HCT116 (cell line): ENCODE measurements around the gene NSG1. TPM values are rescaled to one million over a fixed set of nuclear protein-coding genes. Genes with fewer than 3 reads are reported as not detected.

Source experiments
- ATAC-seq: fragments of 200-7000 bp; cut with Tn5 transposase; 2 replicates; pipeline ENCODE4 v1.9.1; 2020; ENCODE audit warnings: mild to moderate bottlenecking, moderate library complexity
- BruUV-seq: library from RNA; stranded (reverse); fragments of 400-500 nt; replicated peaks from 2 replicates; lab custom pipeline; 2021; lab: Mats Ljungman, UMichigan
- CTCF ChIA-PET: fragments of 300-600 bp; sonication (Branson Sonifier 250); formaldehyde crosslinking; loops from one replicate; lab custom pipeline; 2021; ENCODE audit warnings: antibody characterized with exemption; lab: Charles Lee
- POLR2A ChIA-PET: fragments of 300-600, 350-600 bp; sonication (Branson Sonifier 250); formaldehyde crosslinking; loops from one replicate; lab custom pipeline; 2021; ENCODE audit warnings: antibody characterized with exemption; lab: Charles Lee
- RAD21 ChIA-PET, 2 experiments: fragments of 300-600 bp; sonication (Branson Sonifier 250); formaldehyde crosslinking; loops; one replicate each; lab custom pipeline; 2023; ENCODE audit warnings: low total read pairs in 2 of 2; ENCODE audit not compliant: uncharacterized antibody in 2 of 2, unreplicated experiment in 2 of 2, low non-redundant PET in 1 of 2; lab: Charles Lee
- DNase-seq: peaks from one replicate; pipeline ENCODE4 v3.0.0-alpha.2; 2010; ENCODE audit warnings: low read depth, low spot score
- H2AFZ ChIP-seq: fragments of 200-600 bp; shearing (Covaris generic), sonication (generic); 2 replicates; pipeline ENCODE4 v1.6.1; 2017; ENCODE audit warnings: low read depth, mixed run types, mixed read lengths, antibody characterized with exemption, low read length; ENCODE audit not compliant: poor library complexity, severe bottlenecking
- H3K27ac ChIP-seq: 2 replicates; pipeline ENCODE4 v1.5.1; 2012; ENCODE audit warnings: low read depth, low read length
- H3K27me3 ChIP-seq: fragments of 200-600 bp; sonication (generic); 2 replicates; pipeline ENCODE4 v1.6.1; 2016; ENCODE audit warnings: mixed run types, low read length, mixed read lengths; ENCODE audit not compliant: insufficient read depth
- H3K36me3 ChIP-seq, 2 experiments: fragments of 200-500 bp in 1 of 2; fragments of 200-600 bp in 1 of 2; sonication (Bioruptor generic) in 1 of 2; sonication (generic) in 1 of 2; 2 replicates each; pipeline versions ENCODE4 v1.5.1 to v1.6.1; 2014 to 2016; ENCODE audit warnings: low read length in 2 of 2, inconsistent platforms in 1 of 2, mixed read lengths in 1 of 2, mixed run types in 1 of 2; ENCODE audit not compliant: insufficient read depth in 2 of 2, control insufficient read depth in 1 of 2
- H3K4me1 ChIP-seq, 2 experiments: fragments of 200-600 bp in 1 of 2; sonication (generic) in 1 of 2; 2 replicates each; pipeline versions ENCODE4 v1.5.1 to v1.6.1; 2012 to 2017; ENCODE audit warnings: low read length in 2 of 2, inconsistent platforms in 1 of 2, mild to moderate bottlenecking in 1 of 2, mixed read lengths in 1 of 2, mixed run types in 1 of 2, moderate library complexity in 1 of 2; ENCODE audit not compliant: insufficient read depth in 2 of 2, control insufficient read depth in 1 of 2
- H3K4me2 ChIP-seq: fragments of 200-600 bp; sonication (generic); 2 replicates; pipeline ENCODE4 v1.6.1; 2017; ENCODE audit warnings: mixed run types, low read length, mixed read lengths
- H3K4me3 ChIP-seq, 2 experiments: fragments of 200-600 bp in 1 of 2; sonication (generic) in 1 of 2; replicated peaks in 1 of 2; 2 replicates each; pipeline ENCODE4 v1.5.1; 2011 to 2016; ENCODE audit warnings: low read length in 2 of 2, control low read depth in 1 of 2, low read depth in 1 of 2, mild to moderate bottlenecking in 1 of 2, mixed read lengths in 1 of 2, mixed run types in 1 of 2
- H3K79me2 ChIP-seq: fragments of 200-600 bp; sonication (generic); 2 replicates; pipeline ENCODE4 v1.6.1; 2017; ENCODE audit warnings: mild to moderate bottlenecking, mixed run types, low read length, moderate library complexity, mixed read lengths; ENCODE audit not compliant: insufficient read depth
- H3K9ac ChIP-seq: fragments of 200-600 bp; sonication (generic); 2 replicates; pipeline ENCODE4 v1.6.1; 2016; ENCODE audit warnings: low read length, mixed read lengths
- H3K9me2 ChIP-seq: fragments of 200-600 bp; sonication (generic), shearing (Covaris generic); 2 replicates; pipeline ENCODE4 v1.6.1; 2017; ENCODE audit warnings: mixed run types, mild to moderate bottlenecking, moderate library complexity; ENCODE audit not compliant: insufficient read depth
- H3K9me3 ChIP-seq, 2 experiments: fragments of 200-500 bp in 1 of 2; fragments of 200-600 bp in 1 of 2; sonication (Bioruptor generic) in 1 of 2; sonication (generic) in 1 of 2; 2 replicates each; pipeline ENCODE4 v1.6.1; 2014 to 2017; ENCODE audit warnings: low read length in 2 of 2, mixed read lengths in 2 of 2, inconsistent platforms in 1 of 2, low read depth in 1 of 2, mild to moderate bottlenecking in 1 of 2, mixed run types in 1 of 2, moderate library complexity in 1 of 2; ENCODE audit not compliant: control insufficient read depth in 1 of 2, insufficient read depth in 1 of 2
- H4K20me1 ChIP-seq: fragments of 200-600 bp; sonication (generic), shearing (Covaris generic); 2 replicates; pipeline ENCODE4 v1.6.1; 2017; ENCODE audit warnings: mixed run types, mild to moderate bottlenecking, moderate library complexity; ENCODE audit not compliant: insufficient read depth
- ATF3 ChIP-seq: IDR thresholded peaks from 2 replicates; pipeline ENCODE4 v1.6.1; 2012
- JUND ChIP-seq: IDR thresholded peaks from 2 replicates; pipeline ENCODE4 v1.6.1; 2012
- SIN3A ChIP-seq: IDR thresholded peaks from 2 replicates; pipeline ENCODE4 v1.6.1; 2012; ENCODE audit warnings: low read depth
- TCF7L2 ChIP-seq: IDR thresholded peaks from 2 replicates; pipeline ENCODE4 v1.7.0; 2011; ENCODE audit warnings: borderline replicate concordance, inconsistent platforms; ENCODE audit not compliant: insufficient read depth, insufficient read length; ENCODE audit errors: extremely low read depth
- ZNF274 ChIP-seq: fragments of 200-500 bp; sonication (Bioruptor generic); IDR thresholded peaks from 2 replicates; pipeline ENCODE4 v1.6.1; 2014; ENCODE audit warnings: mild to moderate bottlenecking, low read depth, low read length, inconsistent platforms
- intact Hi-C: fragments of 100-400 bp; cut with micrococcal nuclease; formaldehyde crosslinking; loops from 2 replicates; pipeline ENCODE4 v1.10.0; 2022
- total RNA-seq: library from RNA; stranded (reverse); gene quantifications from one replicate; pipeline ENCODE4 v1.2.1, GENCODE V29; 2021; ENCODE audit not compliant: unreplicated experiment

The NSG1 gene
- total RNA-seq, 1 experiment from 2014 or later: 0.12 TPM

DNA sequence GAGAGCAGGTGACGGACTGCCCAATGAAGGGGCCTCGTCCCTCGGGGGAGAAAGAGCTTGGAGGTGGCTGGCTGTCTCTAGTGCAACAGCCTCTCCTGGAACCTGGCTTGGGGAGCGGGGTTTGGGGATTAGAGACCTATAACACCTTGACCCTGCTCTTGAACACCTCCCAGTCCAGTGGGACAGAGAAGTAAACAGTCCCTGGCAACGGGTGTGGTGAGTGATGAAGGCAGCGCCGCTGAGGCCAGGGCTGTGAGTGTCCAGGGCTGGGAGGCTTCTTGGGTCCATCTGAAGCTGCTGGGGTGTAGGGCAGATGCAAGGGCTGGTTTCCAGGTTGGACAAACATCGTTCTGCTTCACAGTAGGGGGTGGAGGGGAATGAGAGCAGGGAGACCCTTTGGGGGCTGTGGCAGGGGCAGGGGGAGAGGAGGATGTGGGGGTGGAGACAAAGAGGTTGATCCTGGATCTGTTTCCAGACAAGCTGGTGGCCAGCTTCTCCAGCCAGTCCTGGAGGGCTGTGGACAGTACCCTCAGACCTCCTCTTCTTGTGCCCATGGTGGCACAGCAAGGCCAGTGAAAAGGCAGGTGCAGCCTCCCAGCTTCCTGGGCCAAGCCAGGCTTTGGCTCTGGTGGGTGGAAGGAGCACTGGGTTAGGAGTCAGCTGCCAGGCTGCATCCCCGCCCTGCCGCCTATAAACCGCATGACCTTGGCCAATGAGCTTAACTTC is 3.8 kb downstream of the NSG1 start:
- no peak for TF ChIP-seq JUND
- H2AFZ ChIP-seq: no peak overlapping the region
- CTCF ChIA-PET: no interaction called here
- no peak overlapping the region for H3K9ac ChIP-seq
- H3K9me2 ChIP-seq: no peaks in the 10 kb centered on the region
- no peaks in the 10 kb centered on the region for H3K9me3 ChIP-seq
- H3K4me1 ChIP-seq: no peaks in the 10 kb centered on the region
- BruUV-seq: no TSS peak
- POLR2A ChIA-PET: no interaction called here
- intact Hi-C loops: no loop called here
- no peak overlapping the region for H3K4me3 ChIP-seq
- H3K36me3 ChIP-seq: no peaks in the 10 kb centered on the region
- DNase-seq (no peak), ATAC-seq (no peak)
- no peaks in the 10 kb centered on the region for H3K79me2 ChIP-seq
- no peaks in the 10 kb centered on the region for H4K20me1 ChIP-seq
- no peak overlapping the region for H3K4me2 ChIP-seq
- peaks cover 16% of the 10 kb centered on the region; the same call in 1 of the 2 replicates for H3K27me3 ChIP-seq
- RAD21 ChIA-PET: no interaction called here
- H3K27ac ChIP-seq: no peak overlapping the region

GRCh38 chr4:4391866-4392265 is 5.0 kb downstream of the NSG1 start:
- Histone ChIP-seq H4K20me1 (no peaks in the 10 kb centered on the region), H3K4me1 (no peaks in the 10 kb centered on the region), H3K36me3 (no peaks in the 10 kb centered on the region), H3K4me3 (no peak overlapping the region), H3K9ac (no peak overlapping the region), H2AFZ (no peak overlapping the region), H3K79me2 (no peaks in the 10 kb centered on the region), H3K27ac (no peak overlapping the region), H3K27me3 (peaks cover 23% of the 10 kb centered on the region; the same call in 1 of the 2 replicates), H3K4me2 (no peak overlapping the region), H3K9me2 (no peaks in the 10 kb centered on the region), H3K9me3 (no peaks in the 10 kb centered on the region)
- CTCF ChIA-PET: no interaction called here
- DNase-seq (no peak), ATAC-seq (no peak)
- no TSS peak for BruUV-seq
- no peak for TF ChIP-seq TCF7L2
- TF ChIP-seq SIN3A: no peak
- TF ChIP-seq ZNF274: no peak
- TF ChIP-seq ATF3: no peak
- RAD21 ChIA-PET: no interaction called here
- intact Hi-C loops: no loop called here
- POLR2A ChIA-PET: no interaction called here
